Colonic mucosa (tissue), 4 donors: Measurements from ENCODE around the gene PLCD1. TPM values are rescaled to one million over a fixed set of nuclear protein-coding genes. Genes with fewer than 3 reads are reported as not detected.
A peak's percentile ranks its signal among the peaks of the same experiment; 100 is the strongest.

Experiments
- DNase-seq: peaks from one replicate; pipeline ENCODE4 v3.0.0-alpha.2; 2020
- H3K27ac ChIP-seq: fragments of 200-600 bp; one replicate; pipeline ENCODE4 v1.8.0; 2021
- H3K27me3 ChIP-seq: fragments of 200-600 bp; one replicate; pipeline ENCODE4 v1.8.0; 2021
- H3K36me3 ChIP-seq: fragments of 200-600 bp; one replicate; pipeline ENCODE4 v1.8.0; 2021
- H3K4me1 ChIP-seq: fragments of 200-600 bp; one replicate; pipeline ENCODE4 v1.8.0; 2021; ENCODE audit warnings: mild to moderate bottlenecking
- H3K4me3 ChIP-seq: fragments of 200-600 bp; one replicate; pipeline ENCODE4 v1.8.0; 2021
- H3K9ac ChIP-seq, 2 donors: one replicate each; pipeline ENCODE4 v1.7.0; 2013; ENCODE audit warnings: control low read depth in 2 of 2, low read depth in 2 of 2, low read length in 2 of 2
- H3K9me3 ChIP-seq: fragments of 200-600 bp; one replicate; pipeline ENCODE4 v1.8.0; 2021
- intact Hi-C: fragments of 100-400 bp; cut with DNase I; formaldehyde crosslinking; loops from one replicate; pipeline ENCODE4 v1.14.1; 2022
- total RNA-seq, 2 donors: library from RNA; stranded (reverse); fragmentation: NEBNext Ultra II Directional in 1 of 2; extraction: Animal tissue kit (Norgen Biotek cat#: 25700) in 1 of 2; gene quantifications; one replicate each; pipeline ENCODE4 v1.2.1, GENCODE V29; 2021
- TF ChIP-seq, protein P1 (sequence below): fragments of 200-600 bp; IDR thresholded peaks from one replicate; pipeline ENCODE4 v1.8.0; 2022; ENCODE audit warnings: antibody characterized with exemption, mild to moderate bottlenecking
- donor health status: healthy.
- donor health status: DM: no; HTN: no; CAD: no.
- donor health status: DM: no; HTN: no; CAD: no.

PLCD1 gene
- total RNA-seq, 2 donors from 2014 or later: 46.8 to 70.0 TPM

DNA sequence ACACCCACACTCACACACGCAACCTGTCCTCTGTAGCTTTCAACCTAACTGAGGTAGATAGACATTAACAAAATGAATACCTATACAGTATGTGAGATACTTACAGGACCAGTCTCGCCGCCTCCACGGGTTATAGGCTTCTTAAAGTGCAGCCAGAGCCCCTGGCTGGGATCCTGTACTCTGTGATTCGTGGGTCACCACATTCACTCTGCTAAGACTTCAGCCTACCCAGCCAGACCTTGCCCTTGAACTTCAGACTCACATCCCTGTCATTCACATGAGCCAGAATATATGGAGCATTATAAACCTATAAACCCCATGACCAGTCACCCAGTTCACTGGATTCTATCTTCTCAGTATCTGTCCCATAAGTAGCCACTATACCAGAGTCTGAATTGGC lies 11.0 kb upstream of the PLCD1 start:
- TF ChIP-seq, protein P1, sequence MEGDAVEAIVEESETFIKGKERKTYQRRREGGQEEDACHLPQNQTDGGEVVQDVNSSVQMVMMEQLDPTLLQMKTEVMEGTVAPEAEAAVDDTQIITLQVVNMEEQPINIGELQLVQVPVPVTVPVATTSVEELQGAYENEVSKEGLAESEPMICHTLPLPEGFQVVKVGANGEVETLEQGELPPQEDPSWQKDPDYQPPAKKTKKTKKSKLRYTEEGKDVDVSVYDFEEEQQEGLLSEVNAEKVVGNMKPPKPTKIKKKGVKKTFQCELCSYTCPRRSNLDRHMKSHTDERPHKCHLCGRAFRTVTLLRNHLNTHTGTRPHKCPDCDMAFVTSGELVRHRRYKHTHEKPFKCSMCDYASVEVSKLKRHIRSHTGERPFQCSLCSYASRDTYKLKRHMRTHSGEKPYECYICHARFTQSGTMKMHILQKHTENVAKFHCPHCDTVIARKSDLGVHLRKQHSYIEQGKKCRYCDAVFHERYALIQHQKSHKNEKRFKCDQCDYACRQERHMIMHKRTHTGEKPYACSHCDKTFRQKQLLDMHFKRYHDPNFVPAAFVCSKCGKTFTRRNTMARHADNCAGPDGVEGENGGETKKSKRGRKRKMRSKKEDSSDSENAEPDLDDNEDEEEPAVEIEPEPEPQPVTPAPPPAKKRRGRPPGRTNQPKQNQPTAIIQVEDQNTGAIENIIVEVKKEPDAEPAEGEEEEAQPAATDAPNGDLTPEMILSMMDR: no peak
- H3K27ac ChIP-seq: peak overlapping the region; percentile 57
- DNase-seq: peak; percentile 46
- H3K4me3 ChIP-seq: no peak overlapping the region
- peaks cover 8% of the 10 kb centered on the region for H3K4me1 ChIP-seq
- intact Hi-C loops: loop anchor here (2.0 kb wide), 1 partner anchor 36 kb away; no protein-coding TSS in a partner anchor
- H3K36me3 ChIP-seq: no peaks in the 10 kb centered on the region
- no peaks in the 10 kb centered on the region for H3K9me3 ChIP-seq
- no peaks in the 10 kb centered on the region for H3K27me3 ChIP-seq
- H3K9ac ChIP-seq: peak overlapping the region in 1 of 2 donors; percentile 72

DNA sequence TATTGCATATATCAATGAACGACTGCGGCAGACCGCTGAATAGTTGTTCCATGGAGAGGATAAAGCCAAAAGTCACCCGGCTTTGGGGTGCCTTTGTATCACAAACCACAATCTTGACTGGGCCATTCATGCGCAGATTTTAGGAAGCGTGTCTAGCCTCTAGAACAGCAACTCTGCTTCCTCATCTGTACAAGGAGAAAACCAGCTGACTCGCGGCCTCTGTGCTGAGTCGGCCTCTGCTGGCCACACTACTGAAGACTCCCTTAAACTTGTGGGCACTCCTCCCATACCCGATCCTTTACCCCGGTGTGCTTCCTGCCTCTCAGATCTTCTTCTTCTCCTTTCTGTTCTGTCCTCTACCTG lies 10.4 kb upstream of the PLCD1 start:
- Histone ChIP-seq H3K27ac (peak overlapping the region; percentile 57), H3K36me3 (no peaks in the 10 kb centered on the region), H3K9ac (peak overlapping the region; percentile 69 to 72), H3K27me3 (no peaks in the 10 kb centered on the region), H3K4me1 (peaks cover 8% of the 10 kb centered on the region), H3K9me3 (no peaks in the 10 kb centered on the region), H3K4me3 (peak overlapping the region; percentile 36)
- DNase-seq: peak; percentile 73
- TF ChIP-seq, protein P1: no peak
- intact Hi-C loops: loop anchor here (2.0 kb wide), 1 partner anchor 35 kb away; no protein-coding TSS in a partner anchor

DNA sequence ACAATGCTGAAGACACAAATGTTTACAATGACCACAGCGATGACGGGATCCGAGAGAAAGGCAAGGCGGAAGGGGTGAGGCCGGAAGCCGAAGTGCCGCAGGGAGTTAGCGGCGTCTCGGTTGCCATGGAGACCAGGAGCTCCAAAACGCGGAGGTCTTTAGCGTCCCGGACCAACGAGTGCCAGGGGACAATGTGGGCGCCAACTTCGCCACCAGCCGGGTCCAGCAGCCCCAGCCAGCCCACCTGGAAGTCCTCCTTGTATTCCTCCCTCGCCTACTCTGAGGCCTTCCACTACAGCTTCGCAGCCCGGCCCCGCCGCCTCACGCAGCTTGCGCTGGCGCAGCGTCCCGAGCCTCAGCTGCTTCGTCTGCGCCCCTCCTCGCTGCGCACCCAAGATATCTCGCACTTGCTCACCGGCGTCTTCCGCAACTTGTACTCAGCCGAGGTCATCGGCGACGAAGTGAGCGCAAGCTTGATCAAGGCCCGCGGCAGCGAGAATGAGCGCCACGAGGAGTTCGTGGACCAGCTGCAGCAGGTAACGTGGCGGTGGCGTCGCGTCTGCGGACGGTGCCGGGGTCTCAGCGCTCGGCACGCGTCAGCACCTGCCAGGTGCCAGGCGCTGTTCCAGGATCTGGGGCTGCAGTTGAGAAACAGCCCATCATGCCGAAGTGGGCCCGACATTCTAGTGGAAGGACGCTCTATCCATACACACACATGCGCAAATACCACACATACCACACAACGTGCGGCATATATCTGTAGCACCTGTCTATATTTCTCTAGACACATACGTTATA lies 9.9 kb upstream of the PLCD1 start, which contains the start of gene DLEC1:
DLEC1 (plus strand) TSS at position 108 of the 798 bp plus-strand sequence; CDS start at position 126, 18 bp downstream.
- Histone ChIP-seq H3K9ac (peak within 1 kb of the TSS; percentile 69 to 72), H3K4me3 (peak within 1 kb of the TSS; percentile 36), H3K4me1 (peaks cover 8% of the 10 kb centered on the region), H3K27ac (peak within 1 kb of the TSS; percentile 57), H3K36me3 (no peaks in the 10 kb centered on the region), H3K9me3 (no peaks in the 10 kb centered on the region), H3K27me3 (no peaks in the 10 kb centered on the region)
- intact Hi-C loops: no loop called here
- TF ChIP-seq, protein P1: no peak
- peak; percentile 86 for DNase-seq

DNA sequence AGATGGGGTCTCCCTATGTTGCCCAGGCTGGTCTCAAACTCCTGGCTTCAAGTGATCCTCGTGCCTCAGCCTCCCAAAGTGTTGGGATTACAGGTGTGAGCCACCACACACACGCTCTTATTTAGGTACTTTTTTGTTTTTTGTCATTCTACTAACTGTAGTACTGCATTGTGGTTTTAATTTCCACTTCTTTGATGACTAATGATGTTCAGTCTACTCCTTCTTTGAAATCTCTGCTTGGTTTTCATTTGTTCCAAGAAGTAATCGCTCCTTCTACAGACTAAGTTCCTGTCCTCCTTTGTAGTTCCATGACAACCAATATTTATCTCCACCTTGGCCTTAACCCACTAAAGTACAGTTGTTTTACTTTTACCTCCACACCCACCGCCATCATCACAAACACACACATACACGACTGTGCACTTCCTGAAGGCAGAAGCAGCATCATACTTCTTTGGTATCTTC lies 9.0 kb upstream of the PLCD1 start:
- intact Hi-C loops: no loop called here
- H3K9ac ChIP-seq: peak overlapping the region in 1 of 2 donors; percentile 72

DNA sequence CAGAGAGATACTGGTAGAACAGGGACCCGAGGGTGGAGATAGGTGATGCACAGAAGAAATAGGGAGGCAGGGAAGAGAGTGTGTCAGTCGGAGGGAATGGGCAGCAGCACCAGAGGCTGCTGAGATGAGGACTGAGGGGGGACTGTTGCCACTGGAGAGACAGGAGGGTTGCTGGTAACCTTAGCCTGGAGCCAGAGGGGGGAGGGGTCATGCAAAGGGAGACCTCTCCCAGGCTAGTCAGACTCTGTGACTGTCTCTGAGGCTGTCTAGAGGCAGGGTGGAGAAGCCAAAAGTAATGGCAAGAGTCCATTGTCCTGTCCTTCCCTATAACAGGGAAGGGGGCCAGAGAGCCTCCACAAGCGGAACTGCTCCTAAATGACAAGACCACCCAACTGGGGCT lies 7.5 kb upstream of the PLCD1 start:
- Histone ChIP-seq H3K4me1 (peaks cover 8% of the 10 kb centered on the region), H3K36me3 (no peaks in the 10 kb centered on the region), H3K4me3 (no peak overlapping the region), H3K27ac (no peak overlapping the region), H3K27me3 (no peaks in the 10 kb centered on the region), H3K9me3 (no peaks in the 10 kb centered on the region), H3K9ac (no peak overlapping the region)
- intact Hi-C loops: no loop called here
- TF ChIP-seq, protein P1: no peak
- no peak for DNase-seq

More for the DNA sequence above, 9.0 kb upstream of the PLCD1 start:
- no peaks in the 10 kb centered on the region for H3K9me3 ChIP-seq
- H3K27me3 ChIP-seq: no peaks in the 10 kb centered on the region
- peak overlapping the region; percentile 57 for H3K27ac ChIP-seq
- no peaks in the 10 kb centered on the region for H3K36me3 ChIP-seq
- DNase-seq: no peak
- peak overlapping the region; percentile 36 for H3K4me3 ChIP-seq
- peaks cover 8% of the 10 kb centered on the region for H3K4me1 ChIP-seq
- TF ChIP-seq, protein P1: no peak
